ENCODE measurements around the gene ANXA3. TPM values are rescaled to one million over a fixed set of nuclear protein-coding genes. Genes with fewer than 3 reads are reported as not detected.

Gene ANXA3
- total RNA-seq, 1 donor from 2014 or later = 68.7 TPM

GRCh38 chr4:78606035-78606434, 54.5 kb downstream of the ANXA3 start:
- no peaks in the 10 kb centered on the region for H3K27me3 ChIP-seq (ENCODE audit: insufficient read depth, low read length)
- no peak overlapping the region for H3K4me2 ChIP-seq (ENCODE audit: low read length)
- Mint-ChIP-seq H3K4me1 (ENCODE audit: low read depth, unreplicated experiment) (peaks cover 5% of the 10 kb centered on the region), H3K27me3 (ENCODE audit: low read depth, unreplicated experiment) (no peaks in the 10 kb centered on the region), H3K27ac (ENCODE audit: unreplicated experiment) (no peak overlapping the region), H3K4me3 (ENCODE audit: unreplicated experiment) (no peak overlapping the region), H3K36me3 (ENCODE audit: low read depth, unreplicated experiment) (peaks cover 8% of the 10 kb centered on the region), H3K9me3 (ENCODE audit: unreplicated experiment) (no peaks in the 10 kb centered on the region)
- H3K27ac ChIP-seq (ENCODE audit: low read depth, low read length) = no peak overlapping the region
- FAIRE-seq (no peak), DNase-seq (ENCODE audit: low read depth) (no peak)
- TF ChIP-seq, protein P1, sequence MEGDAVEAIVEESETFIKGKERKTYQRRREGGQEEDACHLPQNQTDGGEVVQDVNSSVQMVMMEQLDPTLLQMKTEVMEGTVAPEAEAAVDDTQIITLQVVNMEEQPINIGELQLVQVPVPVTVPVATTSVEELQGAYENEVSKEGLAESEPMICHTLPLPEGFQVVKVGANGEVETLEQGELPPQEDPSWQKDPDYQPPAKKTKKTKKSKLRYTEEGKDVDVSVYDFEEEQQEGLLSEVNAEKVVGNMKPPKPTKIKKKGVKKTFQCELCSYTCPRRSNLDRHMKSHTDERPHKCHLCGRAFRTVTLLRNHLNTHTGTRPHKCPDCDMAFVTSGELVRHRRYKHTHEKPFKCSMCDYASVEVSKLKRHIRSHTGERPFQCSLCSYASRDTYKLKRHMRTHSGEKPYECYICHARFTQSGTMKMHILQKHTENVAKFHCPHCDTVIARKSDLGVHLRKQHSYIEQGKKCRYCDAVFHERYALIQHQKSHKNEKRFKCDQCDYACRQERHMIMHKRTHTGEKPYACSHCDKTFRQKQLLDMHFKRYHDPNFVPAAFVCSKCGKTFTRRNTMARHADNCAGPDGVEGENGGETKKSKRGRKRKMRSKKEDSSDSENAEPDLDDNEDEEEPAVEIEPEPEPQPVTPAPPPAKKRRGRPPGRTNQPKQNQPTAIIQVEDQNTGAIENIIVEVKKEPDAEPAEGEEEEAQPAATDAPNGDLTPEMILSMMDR (IDR thresholded peaks at IDR 0.05; ENCODE audit: insufficient read depth, low read depth, low read length) = no peak
- no peak for TF ChIP-seq EZH2 (IDR thresholded peaks at IDR 0.05; ENCODE audit: insufficient read depth, low read length)
- H3K4me1 ChIP-seq (ENCODE audit: insufficient read depth, low read length) = no peaks in the 10 kb centered on the region
- H3K9ac ChIP-seq (ENCODE audit: low read length) = no peak overlapping the region
- no peaks in the 10 kb centered on the region for H4K20me1 ChIP-seq (ENCODE audit: insufficient read depth, low read length)
- no peaks in the 10 kb centered on the region for H3K9me3 ChIP-seq (ENCODE audit: insufficient read depth, low read depth, low read length)
- no peaks in the 10 kb centered on the region for H3K36me3 ChIP-seq (ENCODE audit: insufficient read depth, low read length)
- no peak overlapping the region for H2AFZ ChIP-seq (ENCODE audit: low read depth, low read length)
- no peaks in the 10 kb centered on the region for H3K79me2 ChIP-seq (ENCODE audit: insufficient read depth, low read length)
- H3K4me3 ChIP-seq (ENCODE audit: insufficient read depth, low read depth, low read length) = no peak overlapping the region

- FAIRE-seq (no peak), DNase-seq (ENCODE audit: low read depth) (no peak)
- H3K4me3 ChIP-seq (ENCODE audit: insufficient read depth, low read depth, low read length) = no peak overlapping the region
- H3K79me2 ChIP-seq (ENCODE audit: insufficient read depth, low read length) = no peaks in the 10 kb centered on the region
- no peaks in the 10 kb centered on the region for H4K20me1 ChIP-seq (ENCODE audit: insufficient read depth, low read length)
- no peak overlapping the region for H3K27ac ChIP-seq (ENCODE audit: low read depth, low read length)
- H3K9me3 ChIP-seq (ENCODE audit: insufficient read depth, low read depth, low read length) = no peaks in the 10 kb centered on the region
- no peaks in the 10 kb centered on the region for H3K4me1 ChIP-seq (ENCODE audit: insufficient read depth, low read length)
- H3K27ac Mint-ChIP-seq (ENCODE audit: unreplicated experiment) = no peak overlapping the region
- no peak overlapping the region for H3K9ac ChIP-seq (ENCODE audit: low read length)
- H3K36me3 Mint-ChIP-seq (ENCODE audit: low read depth, unreplicated experiment) = peaks cover 8% of the 10 kb centered on the region
- H3K9me3 Mint-ChIP-seq (ENCODE audit: unreplicated experiment) = no peaks in the 10 kb centered on the region
- H3K36me3 ChIP-seq (ENCODE audit: insufficient read depth, low read length) = no peaks in the 10 kb centered on the region
- H3K4me3 Mint-ChIP-seq (ENCODE audit: unreplicated experiment) = no peak overlapping the region
- TF ChIP-seq, protein P1 (IDR thresholded peaks at IDR 0.05; ENCODE audit: insufficient read depth, low read depth, low read length) = no peak
- no peak for TF ChIP-seq EZH2 (IDR thresholded peaks at IDR 0.05; ENCODE audit: insufficient read depth, low read length)
- H3K27me3 ChIP-seq (ENCODE audit: insufficient read depth, low read length) = no peaks in the 10 kb centered on the region
- no peak overlapping the region for H2AFZ ChIP-seq (ENCODE audit: low read depth, low read length)
- H3K4me2 ChIP-seq (ENCODE audit: low read length) = no peak overlapping the region
- H3K27me3 Mint-ChIP-seq (ENCODE audit: low read depth, unreplicated experiment) = no peaks in the 10 kb centered on the region
- peaks cover 6% of the 10 kb centered on the region for H3K4me1 Mint-ChIP-seq (ENCODE audit: low read depth, unreplicated experiment)
Measured at GRCh38 chr4:78606530-78607095, 55.0 kb downstream of the ANXA3 start.

DNA sequence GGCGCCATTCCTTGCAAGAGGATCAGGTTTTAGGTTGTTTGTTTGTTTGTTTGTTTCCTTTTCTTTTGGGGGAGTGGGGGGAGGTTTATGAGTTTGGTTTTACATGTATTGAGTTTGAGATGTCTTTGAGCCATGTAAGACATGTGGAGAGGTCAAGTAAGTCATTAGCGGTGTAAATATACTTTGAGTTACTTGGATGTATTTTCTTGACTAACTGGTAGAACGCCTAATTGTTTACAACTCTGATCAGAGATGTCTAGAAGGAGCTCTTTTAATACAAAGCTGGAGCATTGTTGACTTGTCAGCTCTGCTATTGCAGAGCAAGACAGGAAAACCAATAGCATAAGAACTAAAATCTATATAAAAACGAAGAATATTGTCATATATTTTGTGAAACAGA, 57.1 kb downstream of the ANXA3 start:
- Mint-ChIP-seq H3K9me3 (ENCODE audit: unreplicated experiment) (no peaks in the 10 kb centered on the region), H3K36me3 (ENCODE audit: low read depth, unreplicated experiment) (peaks cover 3% of the 10 kb centered on the region), H3K4me3 (ENCODE audit: unreplicated experiment) (no peak overlapping the region), H3K4me1 (ENCODE audit: low read depth, unreplicated experiment) (peaks cover 6% of the 10 kb centered on the region), H3K27ac (ENCODE audit: unreplicated experiment) (no peak overlapping the region), H3K27me3 (ENCODE audit: low read depth, unreplicated experiment) (no peaks in the 10 kb centered on the region)
- Histone ChIP-seq H3K27me3 (ENCODE audit: insufficient read depth, low read length) (no peaks in the 10 kb centered on the region), H3K4me1 (ENCODE audit: insufficient read depth, low read length) (no peaks in the 10 kb centered on the region), H3K4me3 (ENCODE audit: insufficient read depth, low read depth, low read length) (no peak overlapping the region), H3K36me3 (ENCODE audit: insufficient read depth, low read length) (no peaks in the 10 kb centered on the region), H3K4me2 (ENCODE audit: low read length) (no peak overlapping the region), H3K27ac (ENCODE audit: low read depth, low read length) (no peak overlapping the region), H3K79me2 (ENCODE audit: insufficient read depth, low read length) (no peaks in the 10 kb centered on the region), H2AFZ (ENCODE audit: low read depth, low read length) (no peak overlapping the region), H3K9me3 (ENCODE audit: insufficient read depth, low read depth, low read length) (no peaks in the 10 kb centered on the region), H3K9ac (ENCODE audit: low read length) (no peak overlapping the region), H4K20me1 (ENCODE audit: insufficient read depth, low read length) (no peaks in the 10 kb centered on the region)
- FAIRE-seq (no peak), DNase-seq (ENCODE audit: low read depth) (no peak)
- TF ChIP-seq EZH2 (IDR thresholded peaks at IDR 0.05; ENCODE audit: insufficient read depth, low read length) = no peak
- TF ChIP-seq, protein P1 (IDR thresholded peaks at IDR 0.05; ENCODE audit: insufficient read depth, low read depth, low read length) = no peak
